ENCODE measurements around the gene GPR152.

Gene GPR152

DNA sequence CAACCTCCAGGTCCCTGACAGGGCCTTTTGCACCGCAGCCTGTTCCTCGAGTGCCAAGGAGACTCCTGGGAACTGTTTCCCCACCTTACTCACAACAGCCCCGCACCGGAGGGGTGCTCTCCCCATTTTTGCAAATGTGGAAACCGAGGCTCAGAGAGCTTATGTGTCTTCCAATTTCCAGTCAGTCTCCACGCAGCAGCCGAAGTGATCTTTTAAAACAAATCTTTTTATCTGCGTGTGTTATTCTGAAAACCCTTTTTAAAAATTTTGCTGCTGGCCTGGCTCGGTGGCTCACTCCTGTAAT, 16.9 kb upstream of the GPR152 start:
- no peak for DNase-seq (ENCODE audit: low read depth, low spot score)
- ChIA-PET CTCF (interaction anchor here (0.6 to 2.8 kb wide), 3 partner anchors 68 to 124 kb away, joined by 4 to 18 read pairs (median 14); partner anchors contain the start of gene PPP1CA), POLR2A (interaction anchor here (3.1 kb wide), 1 partner anchor 68 kb away, joined by 12 read pairs; the partner anchor contains the start of gene PPP1CA)
- peak overlapping the region; percentile 69 for H3K4me3 ChIP-seq (ENCODE audit: low read depth, low read length)
- TF ChIP-seq, protein P1, sequence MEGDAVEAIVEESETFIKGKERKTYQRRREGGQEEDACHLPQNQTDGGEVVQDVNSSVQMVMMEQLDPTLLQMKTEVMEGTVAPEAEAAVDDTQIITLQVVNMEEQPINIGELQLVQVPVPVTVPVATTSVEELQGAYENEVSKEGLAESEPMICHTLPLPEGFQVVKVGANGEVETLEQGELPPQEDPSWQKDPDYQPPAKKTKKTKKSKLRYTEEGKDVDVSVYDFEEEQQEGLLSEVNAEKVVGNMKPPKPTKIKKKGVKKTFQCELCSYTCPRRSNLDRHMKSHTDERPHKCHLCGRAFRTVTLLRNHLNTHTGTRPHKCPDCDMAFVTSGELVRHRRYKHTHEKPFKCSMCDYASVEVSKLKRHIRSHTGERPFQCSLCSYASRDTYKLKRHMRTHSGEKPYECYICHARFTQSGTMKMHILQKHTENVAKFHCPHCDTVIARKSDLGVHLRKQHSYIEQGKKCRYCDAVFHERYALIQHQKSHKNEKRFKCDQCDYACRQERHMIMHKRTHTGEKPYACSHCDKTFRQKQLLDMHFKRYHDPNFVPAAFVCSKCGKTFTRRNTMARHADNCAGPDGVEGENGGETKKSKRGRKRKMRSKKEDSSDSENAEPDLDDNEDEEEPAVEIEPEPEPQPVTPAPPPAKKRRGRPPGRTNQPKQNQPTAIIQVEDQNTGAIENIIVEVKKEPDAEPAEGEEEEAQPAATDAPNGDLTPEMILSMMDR (IDR thresholded peaks at IDR 0.05; ENCODE audit: insufficient read depth, low read length, missing control alignments): no peak

DNA sequence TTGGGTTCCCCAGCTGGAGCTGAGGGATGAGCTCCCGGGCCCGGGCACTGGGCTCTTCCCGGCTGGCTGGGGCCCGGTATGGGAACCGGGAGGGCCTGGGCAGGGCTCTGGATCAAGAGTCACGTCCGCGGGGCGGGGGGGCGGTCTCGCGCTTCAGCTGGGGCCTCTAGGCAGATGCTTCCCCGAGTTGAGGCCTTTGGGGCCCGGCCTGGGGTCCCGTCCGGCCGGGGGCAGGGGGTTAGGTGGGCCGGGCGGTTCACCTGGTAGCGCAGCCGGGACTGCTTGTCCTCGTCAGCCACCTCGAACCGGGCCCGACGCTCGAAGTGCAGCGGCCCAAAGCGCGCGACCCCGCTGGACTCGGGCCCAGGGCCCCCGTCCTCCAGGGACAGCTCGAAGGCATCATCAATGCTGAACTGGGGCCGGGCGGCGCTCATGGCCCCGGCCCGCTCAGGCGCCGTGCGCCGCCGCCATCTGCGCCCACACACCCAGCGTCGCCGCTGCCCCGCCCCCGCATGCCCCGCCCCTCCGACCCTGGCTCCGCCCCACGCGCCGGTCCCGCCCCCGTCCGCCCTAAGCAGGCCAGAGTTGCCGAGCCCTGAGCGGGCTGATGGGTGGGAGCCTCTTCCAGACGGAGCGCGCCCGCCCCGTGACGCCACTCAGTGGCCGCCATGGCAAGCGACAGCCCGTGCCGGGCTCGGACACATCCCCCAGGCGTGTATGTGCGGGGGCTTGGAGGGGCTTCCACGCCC, 16.4 kb upstream of the GPR152 start, which contains the start of gene TMEM134:
Gene TMEM134, minus strand, starts transcription at position 493 of the 749 bp plus-strand sequence. Its CDS starts 59 bp downstream, at position 434.
- H3K4me3 ChIP-seq (ENCODE audit: low read depth, low read length): peak within 1 kb of the TSS; percentile 79
- ChIA-PET CTCF (interaction anchor here (0.6 to 2.8 kb wide), 10 partner anchors 14 to 161 kb away, joined by 3 to 18 read pairs (median 4); partner anchors contain the start of genes AIP, NUDT8, PPP1CA and RPS6KB2), POLR2A (interaction anchor here (1.0 to 3.1 kb wide), 4 partner anchors 10 to 123 kb away, joined by 3 to 12 read pairs (median 6); partner anchors contain the start of genes PPP1CA and PTPRCAP)
- TF ChIP-seq, protein P1 (IDR thresholded peaks at IDR 0.05; ENCODE audit: insufficient read depth, low read length, missing control alignments): peak; percentile 71
- peak; percentile 19 for DNase-seq (ENCODE audit: low read depth, low spot score)

DNA sequence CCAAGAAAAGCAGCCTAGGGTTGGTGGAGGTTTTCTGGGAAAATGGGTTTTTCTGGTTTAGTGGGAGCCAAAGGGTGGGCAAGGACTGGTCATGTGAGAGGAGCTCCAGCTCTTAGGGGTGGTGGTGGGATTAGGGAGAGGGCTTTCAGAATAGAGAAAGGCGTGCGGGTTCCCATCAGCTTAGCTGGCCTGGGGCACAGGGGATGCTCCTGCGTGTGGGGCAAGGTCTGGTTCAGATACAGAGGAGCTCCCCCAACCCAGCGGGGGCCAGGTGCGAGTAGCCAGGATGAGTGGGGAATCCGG, 15.9 kb upstream of the GPR152 start:
- TF ChIP-seq, protein P1 (IDR thresholded peaks at IDR 0.05; ENCODE audit: insufficient read depth, low read length, missing control alignments): no peak
- peak overlapping the region; percentile 79 for H3K4me3 ChIP-seq (ENCODE audit: low read depth, low read length)
- ChIA-PET POLR2A (interaction anchor here (1.0 to 3.1 kb wide), 4 partner anchors 9 to 122 kb away, joined by 3 to 12 read pairs (median 6); partner anchors contain the start of genes PPP1CA and PTPRCAP), CTCF (interaction anchor here (0.6 to 2.8 kb wide), 11 partner anchors 15 to 162 kb away, joined by 3 to 18 read pairs (median 4); partner anchors contain the start of genes AIP, NUDT8, PPP1CA and RPS6KB2)
- no peak for DNase-seq (ENCODE audit: low read depth, low spot score)

DNA sequence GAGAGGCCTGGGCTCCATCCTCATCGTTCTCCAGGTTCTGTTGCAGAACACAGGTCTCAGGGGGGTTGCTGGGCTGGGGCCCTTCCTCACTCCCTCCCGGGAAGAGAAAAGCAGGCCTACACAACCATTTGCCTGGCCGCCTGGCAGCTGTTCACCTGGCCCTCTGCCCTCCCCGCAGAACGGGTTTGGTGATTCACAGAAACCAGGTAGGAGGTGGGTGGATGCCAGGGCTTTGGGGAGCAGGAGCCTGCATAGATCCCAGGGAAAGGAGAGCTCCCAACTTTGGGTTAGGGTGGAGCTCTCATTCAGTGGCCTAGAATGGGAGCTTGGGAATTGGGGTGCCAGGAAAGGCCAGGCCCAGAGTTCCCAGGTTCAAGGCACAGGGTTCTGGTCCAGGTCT, 15.5 kb upstream of the GPR152 start:
- DNase-seq (ENCODE audit: low read depth, low spot score): no peak
- CTCF ChIA-PET: interaction anchor here (0.6 to 2.8 kb wide), 11 partner anchors 15 to 162 kb away, joined by 3 to 18 read pairs (median 4); partner anchors contain the start of genes AIP, NUDT8, PPP1CA and RPS6KB2
- H3K4me3 ChIP-seq (ENCODE audit: low read depth, low read length): peak overlapping the region; percentile 79
- TF ChIP-seq, protein P1 (IDR thresholded peaks at IDR 0.05; ENCODE audit: insufficient read depth, low read length, missing control alignments): no peak
- POLR2A ChIA-PET: interaction anchor here (1.0 to 3.1 kb wide), 4 partner anchors 9 to 122 kb away, joined by 3 to 12 read pairs (median 6); partner anchors contain the start of genes PPP1CA and PTPRCAP

DNA sequence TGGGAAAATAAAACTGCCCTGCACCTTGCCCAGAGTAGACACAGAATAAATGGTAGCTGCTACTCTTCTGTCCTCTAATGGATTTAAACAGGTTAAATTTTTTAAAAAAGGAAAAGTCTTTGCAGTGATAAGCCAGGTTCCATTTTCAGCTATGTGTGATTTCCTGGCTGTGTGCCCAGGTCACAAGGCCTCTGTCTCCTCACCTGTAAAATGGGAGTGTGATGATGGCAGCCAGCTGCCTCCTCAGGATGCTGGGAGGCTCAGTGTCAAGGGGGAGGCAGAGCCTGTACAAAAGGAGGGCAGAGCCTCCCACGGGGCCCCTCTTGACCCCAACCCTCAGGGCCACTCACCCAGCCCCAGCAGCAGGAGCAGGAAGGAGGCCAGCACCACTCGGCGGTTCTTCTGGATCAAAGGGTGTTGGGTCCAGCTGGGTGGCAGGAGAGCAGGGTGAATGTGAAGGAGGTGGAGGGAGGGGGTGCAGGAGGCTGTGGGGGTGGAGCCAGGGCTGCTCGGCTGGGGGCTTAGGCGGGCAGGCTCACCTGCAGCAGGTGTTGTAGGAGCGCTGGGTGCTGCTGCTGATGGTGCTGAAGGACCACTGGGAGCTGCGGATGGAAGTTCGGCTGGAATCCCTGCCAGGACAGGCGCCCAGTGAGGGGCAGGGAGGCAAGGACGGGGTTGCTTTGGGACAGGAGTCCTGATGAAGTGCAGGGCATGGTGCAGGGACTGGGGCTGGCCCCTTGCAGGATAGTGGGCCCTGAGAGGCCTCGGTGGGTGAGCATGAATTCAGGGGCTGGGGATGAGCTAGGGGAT, 14.6 kb upstream of the GPR152 start:
- DNase-seq (ENCODE audit: low read depth, low spot score): no peak
- CTCF ChIA-PET: interaction anchor here (1.5 to 2.8 kb wide), 5 partner anchors 39 to 122 kb away, joined by 4 to 14 read pairs (median 7); no protein-coding TSS in a partner anchor
- POLR2A ChIA-PET: interaction anchor here (1.1 to 3.1 kb wide), 3 partner anchors 8 to 121 kb away, joined by 3 to 12 read pairs (median 8); partner anchors contain the start of gene PPP1CA
- H3K4me3 ChIP-seq (ENCODE audit: low read depth, low read length): no peak overlapping the region; the same call in 1 of the 2 replicates
- TF ChIP-seq, protein P1 (IDR thresholded peaks at IDR 0.05; ENCODE audit: insufficient read depth, low read length, missing control alignments): no peak
